GM19463 (cell line): ENCODE results near the gene KAT2B.
"Not testable (repeated sequence)": the region's sequence is repeated elsewhere in the genome, so short reads cannot be mapped to it uniquely, and the experiment has no call there.

Experiments
- ATAC-seq: cut with Tn5 transposase; IDR thresholded peaks from one replicate; pipeline ENCODE4 v1.9.1; 2021; ENCODE audit warnings: mild to moderate bottlenecking, moderate library complexity; ENCODE audit not compliant: unreplicated experiment

The KAT2B gene

DNA sequence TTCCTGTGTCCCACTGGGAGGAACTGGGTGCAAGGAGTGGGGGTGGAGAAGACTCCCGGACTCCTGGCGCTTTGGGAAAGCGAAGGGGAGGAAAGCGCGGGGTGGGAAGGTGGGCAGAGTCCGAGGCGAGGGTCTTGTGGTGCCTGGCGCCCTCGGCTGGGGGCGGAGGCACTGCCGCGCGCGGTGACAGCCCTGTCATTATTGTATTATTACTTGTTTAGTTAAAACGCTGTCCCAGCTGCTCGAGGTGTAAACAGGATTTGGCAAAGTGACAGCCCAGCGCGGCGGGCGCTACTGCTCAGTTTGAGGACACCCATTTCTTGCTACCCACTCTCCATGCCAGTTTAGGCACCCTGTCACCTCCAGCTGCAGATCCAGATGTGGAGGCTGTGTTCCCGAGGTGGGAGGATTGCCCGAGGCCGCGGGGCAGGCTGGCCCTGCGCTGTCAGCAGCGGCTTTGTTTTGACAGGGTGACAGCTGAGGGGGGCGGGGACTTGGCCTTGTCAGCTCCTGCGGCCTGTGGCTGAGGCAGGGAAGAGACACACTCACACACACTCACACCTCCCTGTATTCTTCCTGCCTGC, 1.0 kb downstream of the KAT2B start:
- peak; percentile 37 for ATAC-seq

- no peak for ATAC-seq
Measured at GRCh38 chr3:20042331-20042730, 2.1 kb downstream of the KAT2B start.

GRCh38 chr3:20043396-20043795, 3.1 kb downstream of the KAT2B start:
- peak; percentile 20 for ATAC-seq

DNA sequence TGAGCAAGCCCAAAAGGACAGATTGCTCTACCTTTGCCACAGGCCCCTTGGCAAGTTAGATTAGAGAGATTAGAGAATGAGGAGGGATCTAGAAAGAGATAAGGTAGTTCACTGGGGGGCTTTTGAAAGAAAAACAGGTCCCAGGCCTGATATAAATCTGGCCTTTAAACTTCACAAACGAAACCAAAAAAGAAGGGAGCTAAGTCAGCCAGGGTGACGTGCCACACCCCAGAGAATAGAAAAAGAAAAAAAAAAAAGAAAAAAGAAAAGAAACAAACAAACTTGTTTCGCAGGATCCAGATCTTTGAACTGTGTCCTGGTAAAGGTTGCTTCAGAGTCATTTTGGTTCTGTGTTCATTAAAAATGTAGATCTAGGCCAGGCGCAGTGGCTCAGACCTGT, 3.6 kb downstream of the KAT2B start:
- no peak for ATAC-seq

DNA sequence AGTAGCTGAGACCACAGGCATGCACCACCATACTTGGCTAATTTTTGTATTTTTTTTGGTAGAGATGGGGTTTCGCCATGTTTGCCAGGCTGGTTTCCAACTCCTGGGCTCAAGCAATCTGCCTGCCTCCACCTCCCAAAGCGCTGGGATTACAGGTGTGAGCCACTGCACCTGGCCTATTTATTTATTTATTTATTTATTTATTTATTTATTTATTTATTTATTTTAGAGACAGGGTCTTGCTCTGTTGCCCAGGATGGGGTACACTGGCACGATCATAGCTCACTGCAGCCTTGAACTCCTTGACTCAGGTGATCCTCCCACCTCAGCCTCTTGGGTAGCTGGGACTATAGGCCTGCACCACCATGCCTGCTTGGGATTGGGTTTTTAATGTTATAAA, 4.9 kb downstream of the KAT2B start:
- not testable (repeated sequence) for ATAC-seq

GRCh38 chr3:20046556-20046955, 6.3 kb downstream of the KAT2B start:
- ATAC-seq: no peak

- ATAC-seq: no peak
Measured at GRCh38 chr3:20047341-20047779, 7.1 kb downstream of the KAT2B start.

- no peak for ATAC-seq
Measured at GRCh38 chr3:20047976-20048883, 8.0 kb downstream of the KAT2B start.

DNA sequence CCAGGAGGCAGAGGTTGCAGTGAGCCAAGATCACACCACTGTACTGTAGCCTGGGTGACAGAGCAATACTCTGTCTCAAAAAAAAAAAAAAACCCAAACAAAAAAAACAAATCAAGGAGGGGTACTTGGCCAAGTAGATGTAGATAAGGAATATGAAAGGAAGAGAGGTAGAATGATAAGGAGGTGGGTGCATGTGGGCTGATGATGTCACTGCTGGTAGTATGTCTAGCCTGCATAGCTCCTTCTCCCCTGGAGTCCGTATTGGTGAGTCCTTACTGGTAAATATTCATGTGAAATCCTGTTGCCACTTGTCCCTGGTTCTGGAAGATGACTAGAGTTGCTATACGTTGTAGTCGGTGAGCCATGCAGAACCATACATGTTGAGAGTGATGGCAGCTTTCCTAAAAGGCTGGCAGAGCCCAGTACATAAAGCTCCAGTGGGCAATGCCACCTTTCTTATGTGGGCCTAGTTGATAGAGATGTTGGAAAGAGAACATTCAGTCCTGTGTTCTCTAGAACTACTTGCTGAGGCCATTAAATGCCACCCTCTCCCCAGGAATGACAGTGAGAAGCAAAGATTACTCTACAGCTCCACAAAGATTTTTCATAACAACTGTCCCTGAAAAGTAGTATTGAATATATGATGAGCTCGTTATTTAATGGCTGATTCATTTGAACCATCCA, 11.0 kb downstream of the KAT2B start:
- no peak for ATAC-seq

GRCh38 chr3:20052851-20053250, 12.6 kb downstream of the KAT2B start:
- ATAC-seq: no peak

DNA sequence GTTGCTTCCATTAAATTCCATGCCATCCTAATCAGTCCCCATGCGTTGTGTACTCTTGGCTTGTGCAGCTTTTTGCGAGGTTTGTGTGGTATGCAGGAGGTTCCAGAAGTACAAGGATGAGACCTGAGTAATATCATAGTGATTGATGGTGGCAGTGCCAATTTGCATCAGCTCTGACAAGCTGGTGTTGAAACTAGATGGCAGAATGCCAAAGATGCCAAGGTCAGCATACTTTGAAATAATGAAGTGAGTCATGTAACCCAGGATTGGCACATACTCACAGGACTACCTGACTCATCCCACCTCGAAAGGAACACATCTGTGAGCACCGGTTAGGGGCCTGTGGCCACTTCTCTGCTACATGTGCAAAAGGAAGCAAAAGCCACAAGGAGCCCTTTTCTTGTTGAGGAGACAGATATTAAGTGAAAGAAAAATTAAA, 14.3 kb downstream of the KAT2B start:
- peak; percentile 84 for ATAC-seq

GRCh38 chr3:20055020-20055775, 15.0 kb downstream of the KAT2B start:
- ATAC-seq: peak; percentile 6

GRCh38 chr3:20055842-20056241, 15.6 kb downstream of the KAT2B start:
- no peak for ATAC-seq

DNA sequence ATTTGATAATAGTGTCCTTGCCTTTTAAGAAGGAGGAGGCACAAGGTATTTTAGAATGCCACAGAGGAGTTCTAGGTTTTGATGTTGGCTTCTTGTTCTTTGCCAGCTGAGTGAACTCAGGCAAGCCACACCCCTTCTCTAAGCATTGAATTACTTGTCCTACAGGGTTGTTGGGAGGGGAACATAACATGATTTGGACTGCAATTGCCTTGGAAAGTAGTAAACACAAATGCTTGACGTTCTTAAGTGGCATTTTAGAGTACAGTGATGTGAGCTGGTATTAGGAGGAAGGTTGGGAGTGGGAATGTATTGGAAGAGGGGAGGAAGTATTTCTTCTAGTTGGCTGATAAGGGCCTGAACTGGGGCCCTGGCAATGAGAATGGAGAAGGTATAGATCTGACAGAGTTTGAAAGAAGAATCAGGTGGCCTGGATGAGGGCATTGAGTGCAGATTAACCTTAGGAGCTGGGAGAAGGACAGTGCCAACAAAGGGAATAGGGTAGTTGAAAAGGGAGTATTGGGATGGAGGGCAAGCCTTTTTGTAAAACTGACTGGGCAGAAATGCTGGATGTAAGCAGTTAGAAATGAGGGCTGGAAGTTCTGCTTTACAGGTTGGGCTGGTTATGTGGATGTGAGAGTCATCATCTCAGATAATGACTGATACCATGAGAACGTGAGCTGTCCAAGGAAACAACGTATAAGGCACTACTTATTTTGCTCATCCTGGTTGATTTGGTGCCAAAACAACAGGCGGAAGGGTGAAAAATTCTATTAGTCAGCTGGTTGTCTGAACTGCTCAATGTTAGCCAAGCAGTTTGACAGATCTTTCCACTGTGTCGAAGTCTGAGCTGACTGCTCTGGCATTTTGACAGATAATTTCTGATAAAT, 16.7 kb downstream of the KAT2B start:
- peak; percentile 25 for ATAC-seq

- ATAC-seq: no peak
Measured at GRCh38 chr3:20057612-20058180, 17.4 kb downstream of the KAT2B start.

DNA sequence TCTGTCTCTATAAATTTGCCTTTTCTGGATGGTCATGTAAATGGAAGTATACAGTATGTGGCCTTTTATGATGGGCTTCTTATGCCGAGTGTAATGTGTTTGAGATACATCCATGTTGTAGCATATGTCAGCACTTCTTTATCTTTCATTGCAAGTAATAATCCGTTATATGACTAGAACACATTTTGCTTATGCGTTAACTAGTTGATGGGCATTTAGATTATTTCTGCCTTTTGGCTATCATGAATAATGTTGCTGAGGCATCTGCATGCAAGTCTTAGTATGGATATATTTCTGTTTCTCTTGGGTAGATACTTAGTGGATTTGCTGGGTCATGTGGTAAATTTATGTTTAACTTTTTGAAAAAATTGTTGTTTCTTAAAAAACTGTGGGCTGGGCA, 19.7 kb downstream of the KAT2B start:
- ATAC-seq: no peak

GRCh38 chr3:20060974-20061685, 20.9 kb downstream of the KAT2B start:
- peak; percentile 69 for ATAC-seq

- ATAC-seq: no peak
Measured at GRCh38 chr3:20062996-20063395, 22.8 kb downstream of the KAT2B start.

GRCh38 chr3:20064387-20064786, 24.1 kb downstream of the KAT2B start:
- ATAC-seq: no peak
